Stimulated activated CD8-positive, alpha-beta memory T cell treated with anti-CD3 and anti-CD28 coated beads, Interleukin-4, amount 100 ng/mL, for 1 hour (primary cell): Measurements from ENCODE around the gene MCU.
"Not testable (repeated sequence)": the region's sequence is repeated elsewhere in the genome, so short reads cannot be mapped to it uniquely, and the experiment has no call there.

Experiments used
- DNase-seq, 2 donors: peaks; one replicate each; pipeline ENCODE4 v3.0.0-alpha.2; 2020; ENCODE audit warnings: low read depth in 2 of 2, low spot score in 1 of 2

Gene MCU

GRCh38 chr10:72729528-72729927 lies 37.6 kb downstream of the MCU start:
- DNase-seq: no peak

- no peak for DNase-seq
These were observed 38.5 kb downstream of the MCU start for GRCh38 chr10:72730479-72730878.

- no peak for DNase-seq
These were observed 40.0 kb downstream of the MCU start for GRCh38 chr10:72731916-72732419.

- DNase-seq: no peak
These were observed 40.6 kb downstream of the MCU start for GRCh38 chr10:72732521-72732920.

GRCh38 chr10:72733989-72734388 lies 42.0 kb downstream of the MCU start:
- DNase-seq: no peak

GRCh38 chr10:72735288-72735936 lies 43.5 kb downstream of the MCU start:
- no peak for DNase-seq

GRCh38 chr10:72736176-72736827 lies 44.4 kb downstream of the MCU start:
- DNase-seq: no peak

GRCh38 chr10:72736828-72737220 lies 44.9 kb downstream of the MCU start:
- no peak for DNase-seq

- DNase-seq: not testable (repeated sequence)
These were observed 45.4 kb downstream of the MCU start for GRCh38 chr10:72737357-72737756.

GRCh38 chr10:72738486-72738885 lies 46.5 kb downstream of the MCU start:
- DNase-seq: no peak

- no peak for DNase-seq
These were observed 48.6 kb downstream of the MCU start for GRCh38 chr10:72740528-72740927.

GRCh38 chr10:72742092-72742491 lies 50.1 kb downstream of the MCU start:
- no peak for DNase-seq

- DNase-seq: no peak
These were observed 50.9 kb downstream of the MCU start for GRCh38 chr10:72742797-72743196.

GRCh38 chr10:72744566-72744965 lies 52.6 kb downstream of the MCU start:
- no peak for DNase-seq

GRCh38 chr10:72746426-72747363 lies 54.8 kb downstream of the MCU start:
- no peak for DNase-seq

- no peak for DNase-seq
These were observed 55.6 kb downstream of the MCU start for GRCh38 chr10:72747521-72747920.

- DNase-seq: no peak
These were observed 61.9 kb downstream of the MCU start for GRCh38 chr10:72753760-72754231.

GRCh38 chr10:72754275-72755032 lies 62.5 kb downstream of the MCU start:
- no peak for DNase-seq

- no peak for DNase-seq
These were observed 64.9 kb downstream of the MCU start for GRCh38 chr10:72756674-72757385.

- DNase-seq: no peak
These were observed 65.8 kb downstream of the MCU start for GRCh38 chr10:72757732-72758131.
